NCI-H1694 (cell line): ENCODE measurements around the gene ALDOA.
"Not testable (repeated sequence)": the region's sequence is repeated elsewhere in the genome, so short reads cannot be mapped to it uniquely, and the experiment has no call there.

Experiments
- DNase-seq: peaks from one replicate; lab custom pipeline; 2025; lab: John Stamatoyannopoulos, UW

ALDOA gene

DNA sequence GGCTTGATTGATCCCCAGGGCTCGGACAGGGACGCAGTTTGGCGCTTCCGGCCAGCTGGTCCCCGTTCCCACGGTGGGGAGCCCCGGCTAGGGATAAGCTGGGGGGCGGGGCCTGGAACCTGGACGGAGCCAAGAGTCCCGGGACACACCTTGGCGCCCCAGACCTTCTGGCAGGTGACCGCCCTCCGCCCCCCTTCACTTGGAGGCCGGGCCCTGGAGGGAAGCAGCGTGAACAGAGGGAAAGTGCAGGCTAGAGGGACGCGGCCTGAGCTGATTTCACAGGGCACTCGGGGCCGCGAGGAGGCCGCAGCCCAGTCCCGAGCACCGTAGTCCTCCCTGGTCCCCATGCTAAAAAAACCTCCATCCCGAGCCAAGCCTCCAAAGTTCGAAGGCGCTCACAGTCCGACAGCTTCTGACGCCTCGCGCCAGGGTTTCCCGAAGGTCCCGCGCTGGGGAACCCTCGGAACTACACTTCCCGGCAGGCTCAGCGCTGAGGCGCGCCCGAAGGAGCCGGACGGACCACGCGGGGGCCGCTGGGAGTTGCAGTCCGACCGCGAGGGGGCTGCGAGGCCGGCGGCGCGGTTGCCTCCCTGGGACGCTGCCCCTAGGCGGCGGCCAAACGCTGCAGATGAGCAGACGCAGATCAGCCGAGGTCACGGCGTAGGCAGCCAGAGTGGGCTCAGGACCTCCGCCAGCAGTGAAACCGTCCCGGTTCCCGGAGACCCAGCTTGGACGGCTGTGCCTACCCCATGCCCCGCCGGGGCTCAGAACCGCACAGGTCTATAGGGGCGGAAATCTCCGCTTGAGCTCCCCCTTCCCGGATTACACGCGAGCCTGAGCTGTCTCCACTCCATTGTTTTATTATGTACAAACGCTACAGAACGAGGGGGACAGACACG is 26.2 kb downstream of the ALDOA start, which contains the start of gene TBX6:
Gene TBX6 (minus strand): TSS at position 451 of the 899 bp plus-strand sequence. CDS start 731 bp downstream, outside the sequence.
- peak; percentile 52 for DNase-seq

GRCh38 chr16:30092373-30093010 is 26.9 kb downstream of the ALDOA start:
- peak; percentile 9 for DNase-seq

DNA sequence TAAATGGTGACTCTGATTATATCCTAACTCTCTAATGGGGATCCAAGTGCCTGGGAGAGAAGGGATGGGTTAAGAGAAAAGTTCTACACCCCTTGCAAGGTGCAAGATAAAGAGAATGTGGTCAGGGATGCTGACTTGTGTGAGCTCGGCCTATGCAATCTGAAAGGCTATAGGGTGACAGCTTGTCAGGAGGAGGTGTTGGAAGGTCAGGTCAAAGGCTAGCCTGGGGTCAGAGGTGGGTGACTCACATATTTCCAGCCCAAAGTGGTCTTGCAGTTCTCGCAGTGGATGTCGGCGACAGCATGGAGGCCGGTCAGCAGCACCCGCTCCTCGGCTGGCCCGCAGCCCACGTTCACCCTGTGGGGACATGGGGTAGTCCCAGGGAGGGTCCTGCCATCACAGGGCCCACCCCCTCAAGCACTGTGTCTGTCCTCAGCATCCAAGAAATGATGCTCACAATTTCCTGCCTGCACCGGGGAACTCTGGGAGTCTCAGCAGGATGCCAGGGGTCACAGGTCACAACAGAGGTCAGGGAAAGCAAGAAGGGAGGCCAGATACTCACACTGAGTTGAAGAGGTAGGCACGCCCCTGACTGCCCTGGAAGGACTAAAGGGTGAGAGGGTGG is 29.1 kb downstream of the ALDOA start:
- no peak for DNase-seq

- no peak for DNase-seq
Measured at GRCh38 chr16:30095166-30096078, 29.9 kb downstream of the ALDOA start.

DNA sequence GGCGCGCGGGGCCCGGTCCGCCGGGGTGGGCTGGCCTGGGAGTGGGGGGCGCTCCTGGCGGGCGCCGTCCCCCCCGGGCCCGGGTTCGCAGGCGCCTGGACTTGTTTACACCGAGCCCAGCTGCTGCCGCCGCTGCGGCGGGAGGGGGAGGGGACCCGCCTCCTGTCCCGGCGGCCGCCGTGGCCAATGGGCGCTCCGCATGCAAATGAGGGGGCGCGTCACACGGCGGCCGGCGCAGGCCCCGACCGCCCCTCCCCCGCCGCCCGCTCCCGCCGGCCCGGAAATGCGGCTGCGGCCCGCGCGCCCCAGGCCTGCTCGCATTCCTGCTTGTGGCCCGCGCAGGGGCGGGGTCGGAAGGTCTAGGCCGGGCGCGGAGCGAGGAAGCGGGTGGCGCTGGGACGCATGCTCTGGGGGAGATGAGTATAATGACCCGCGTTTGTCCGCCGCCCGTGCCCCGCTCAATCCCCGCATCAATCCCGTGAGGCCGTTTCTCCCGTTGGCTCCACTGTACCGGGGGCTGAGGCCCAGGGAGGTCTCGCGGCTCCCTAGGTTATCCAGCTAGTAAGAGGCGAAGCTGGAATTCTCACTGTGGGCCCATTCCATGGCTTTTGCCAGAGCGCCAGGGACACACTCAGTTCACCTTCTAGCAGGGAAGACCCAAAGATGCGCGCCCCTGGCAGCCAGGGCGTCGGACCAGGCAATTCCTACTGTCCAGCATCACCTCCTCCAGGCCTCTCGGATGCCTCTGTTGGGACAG is 30.7 kb downstream of the ALDOA start, which contains the start of gene YPEL3:
Gene YPEL3 (minus strand): TSS at position 109 of the 757 bp plus-strand sequence. CDS start 731 bp downstream, outside the sequence.
- DNase-seq: peak; percentile 9

DNA sequence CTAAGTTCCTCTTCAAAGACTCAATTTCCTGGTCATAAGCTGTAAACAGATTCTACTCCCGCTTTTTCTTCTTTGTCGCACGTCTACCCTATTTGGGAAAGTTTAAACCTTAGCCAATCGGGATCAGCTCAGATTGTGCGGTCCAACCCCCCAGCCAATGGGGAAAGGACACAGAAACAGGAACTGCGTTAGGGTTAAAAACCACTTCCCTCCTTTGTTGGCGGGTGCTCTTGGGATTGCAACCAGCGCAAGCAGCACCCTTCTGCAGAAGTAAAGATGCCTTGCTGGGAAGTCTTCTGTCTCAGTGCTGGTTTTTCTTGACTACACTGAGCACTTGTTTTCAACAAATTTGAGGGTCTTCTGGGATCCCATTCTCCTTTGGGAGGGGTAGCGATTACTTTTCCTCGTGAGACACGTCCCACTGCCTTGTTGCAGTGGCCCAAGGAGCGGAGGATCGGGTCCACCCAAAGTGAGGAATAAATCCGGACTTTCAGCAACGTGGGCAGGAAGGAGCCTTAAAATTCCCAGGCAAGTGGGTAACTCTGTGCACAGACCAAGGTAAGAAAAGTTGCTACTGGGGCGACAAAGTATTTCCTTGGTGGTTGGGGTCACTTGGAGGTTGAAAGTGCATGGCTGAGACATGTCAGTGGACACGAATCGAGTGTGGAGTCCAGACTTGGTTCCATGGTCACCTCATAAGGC is 31.5 kb downstream of the ALDOA start:
- DNase-seq: no peak

GRCh38 chr16:30104090-30104489 is 38.5 kb downstream of the ALDOA start:
- DNase-seq: no peak

GRCh38 chr16:30104492-30104891 is 38.9 kb downstream of the ALDOA start:
- no peak for DNase-seq

DNA sequence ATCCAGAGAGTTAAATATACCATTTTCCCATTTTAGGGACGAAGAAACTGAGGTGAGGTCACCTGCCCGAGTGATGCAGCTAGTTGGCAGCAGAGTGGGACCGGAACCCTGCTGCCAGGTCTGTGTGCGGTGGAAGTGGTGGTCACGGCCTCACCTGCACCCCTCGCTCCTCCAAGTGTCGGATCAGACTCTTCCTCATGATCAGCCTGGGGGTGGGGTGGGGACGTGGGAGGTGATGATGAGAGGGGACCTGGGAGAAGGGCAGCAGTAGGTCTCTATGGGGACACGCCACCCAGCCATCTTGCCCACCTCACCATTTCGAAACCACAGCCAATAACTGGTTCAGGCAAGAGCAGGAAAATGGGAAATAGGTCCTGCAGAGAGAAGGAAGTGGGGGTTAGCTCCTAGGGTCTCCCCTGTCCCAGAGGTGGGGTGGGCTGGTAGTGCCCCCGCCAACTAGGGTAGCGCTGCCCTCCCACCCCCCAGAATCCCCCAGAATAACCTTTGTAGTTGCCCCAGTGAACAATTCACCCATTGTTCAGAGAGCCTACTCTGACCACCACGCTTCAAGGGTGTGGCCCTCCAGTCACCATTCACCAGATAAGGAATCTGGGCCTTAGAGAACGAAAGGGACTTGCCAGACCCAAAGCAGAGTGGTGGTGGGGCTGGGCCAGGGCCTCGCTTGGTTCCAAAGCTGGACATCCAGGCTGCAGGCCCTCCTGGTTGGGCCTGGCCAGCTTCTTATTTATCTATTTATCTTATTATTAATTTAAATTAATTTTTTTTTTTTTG is 42.7 kb downstream of the ALDOA start:
- no peak for DNase-seq

GRCh38 chr16:30110661-30111060 is 45.1 kb downstream of the ALDOA start:
- DNase-seq: no peak

GRCh38 chr16:30112197-30113030 is 46.9 kb downstream of the ALDOA start:
- peak; percentile 8 for DNase-seq

GRCh38 chr16:30113031-30113710 is 47.6 kb downstream of the ALDOA start, which contains the start of gene GDPD3:
Gene GDPD3 (minus strand): TSS chr16:30113537. CDS start chr16:30113478, 59 bp downstream.
- DNase-seq: no peak

GRCh38 chr16:30113711-30114333 is 48.3 kb downstream of the ALDOA start:
- no peak for DNase-seq

GRCh38 chr16:30114411-30114810 is 48.9 kb downstream of the ALDOA start:
- no peak for DNase-seq

DNA sequence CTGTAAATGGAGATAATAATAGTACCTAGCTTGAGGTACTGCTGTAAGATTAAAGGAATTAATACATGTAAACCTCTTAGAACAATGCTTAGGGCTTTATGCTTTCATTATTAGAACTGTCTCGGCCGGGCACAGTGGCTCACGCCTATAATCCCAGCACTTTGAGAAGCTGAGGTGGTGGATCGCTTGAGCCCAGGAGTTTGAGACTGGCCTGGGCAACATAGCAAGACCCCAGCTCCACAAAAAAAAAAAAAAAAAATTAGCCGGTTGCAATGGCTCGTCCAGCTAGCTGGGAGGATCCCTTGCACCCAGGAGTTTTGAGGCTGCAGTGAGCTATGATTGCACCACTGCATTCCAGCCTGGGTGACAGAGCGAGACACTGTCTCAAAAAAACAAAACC is 49.3 kb downstream of the ALDOA start:
- DNase-seq: not testable (repeated sequence)

GRCh38 chr16:30115238-30115637 is 49.7 kb downstream of the ALDOA start:
- DNase-seq: no peak
